HepG2 (cell line): ENCODE measurements around the gene GCHFR. TPM values are rescaled to one million over a fixed set of nuclear protein-coding genes. Genes with fewer than 3 reads are reported as not detected.
A peak's percentile ranks its signal among the peaks of the same experiment; 100 is the strongest.

Source experiments
- AGO2 ChIP-seq: fragments of 200-400 bp; formaldehyde crosslinking; optimal IDR thresholded peaks from 2 replicates; pipeline ENCODE3; 2017; ENCODE audit warnings: mild to moderate bottlenecking, low read depth, low read length, moderate library complexity
- AHDC1 ChIP-seq: sonication (generic); formaldehyde crosslinking; IDR thresholded peaks from 2 replicates; pipeline ENCODE4 v1.5.1; 2020; ENCODE audit warnings: mild to moderate bottlenecking, missing genetic modification reagents, borderline replicate concordance
- ATF1 ChIP-seq: IDR thresholded peaks from 2 replicates; pipeline ENCODE4 v1.6.1; 2016; ENCODE audit warnings: mild to moderate bottlenecking, control low read depth
- CCAR2 ChIP-seq: fragments of 200-400 bp; formaldehyde crosslinking; optimal IDR thresholded peaks from 2 replicates; pipeline ENCODE3; 2018; ENCODE audit warnings: low read depth, mild to moderate bottlenecking, low read length, moderate library complexity
- FIP1L1 ChIP-seq: fragments of 200-400 bp; formaldehyde crosslinking; IDR thresholded peaks from 2 replicates; pipeline ENCODE4 v1.6.1; 2018; ENCODE audit warnings: low read depth, mild to moderate bottlenecking, low read length, moderate library complexity, borderline replicate concordance; ENCODE audit not compliant: insufficient read depth
- PHF8 ChIP-seq: sonication (generic); formaldehyde crosslinking; IDR thresholded peaks from 2 replicates; pipeline ENCODE4 v1.5.0; 2020; ENCODE audit warnings: missing genetic modification reagents
- SP1 ChIP-seq, 2 experiments: fragments of 450-650 bp in 1 of 2; sonication (generic) in 1 of 2; formaldehyde crosslinking in 1 of 2; IDR thresholded peaks; 2 replicates each; pipeline versions ENCODE4 v1.4.0 to v1.6.1; 2016 to 2020; ENCODE audit warnings: missing genetic modification reagents in 1 of 2
- SRF ChIP-seq: IDR thresholded peaks from 2 replicates; pipeline ENCODE4 v1.6.1; 2011; ENCODE audit warnings: mild to moderate bottlenecking, low read depth, low read length, moderate library complexity
- STAT6 ChIP-seq: sonication (generic); formaldehyde crosslinking; IDR thresholded peaks from 2 replicates; pipeline ENCODE4 v1.4.0; 2020; ENCODE audit warnings: missing genetic modification reagents, mild to moderate bottlenecking, borderline replicate concordance
- ZNF337 ChIP-seq: sonication (generic); formaldehyde crosslinking; IDR thresholded peaks from 2 replicates; pipeline ENCODE4 v1.5.1; 2020; ENCODE audit warnings: missing genetic modification reagents, low read depth, mild to moderate bottlenecking, borderline replicate concordance
- ZNF431 ChIP-seq: sonication (generic); formaldehyde crosslinking; IDR thresholded peaks from 2 replicates; pipeline ENCODE4 v1.9.0; 2022; ENCODE audit warnings: missing genetic modification reagents, low read depth, mild to moderate bottlenecking, borderline replicate concordance
- ZNF788 ChIP-seq: sonication (generic); formaldehyde crosslinking; IDR thresholded peaks from 2 replicates; pipeline ENCODE4 v1.5.0; 2020; ENCODE audit warnings: mild to moderate bottlenecking, missing genetic modification reagents, borderline replicate concordance
- polyA plus RNA-seq, 8 experiments: library from polyadenylated mRNA; depleted of rRNA in 3 of 8; stranded (reverse) in 7 of 8; unstranded in 1 of 8; fragments of >200 nt; fragmentation: Illumina TruSeq in 4 of 8; extraction: Trizol in 4 of 8; gene quantifications; 2 replicates each; pipeline versions ENCODE4 v1.2.1 to v1.2.3, GENCODE V29; 2011 to 2016; ENCODE audit warnings: low read depth in 4 of 8, missing spikeins in 1 of 8, mixed read lengths in 1 of 8; ENCODE audit not compliant: insufficient read depth in 1 of 8
- total RNA-seq, 5 experiments: library from RNA; depleted of rRNA; stranded (reverse); fragments of >200 nt; fragmentation: Illumina TruSeq; extraction: Trizol; gene quantifications; 2 replicates each; pipeline ENCODE4 v1.2.3, GENCODE V29; 2016; ENCODE audit warnings: low read depth in 1 of 5
- TF ChIP-seq, protein P1 (sequence below): sonication (generic); formaldehyde crosslinking; IDR thresholded peaks from 2 replicates; pipeline ENCODE4 v1.4.0; 2020; ENCODE audit warnings: missing genetic modification reagents, mild to moderate bottlenecking, borderline replicate concordance
- TF ChIP-seq, protein P2 (sequence below): sonication (generic); formaldehyde crosslinking; IDR thresholded peaks from 2 replicates; pipeline ENCODE4 v1.4.0; 2020; ENCODE audit warnings: mild to moderate bottlenecking, missing genetic modification reagents

GCHFR gene
- total and polyA plus RNA-seq, 2 of the 13 experiments (the other 11 are each of a cell fraction or from before 2014, with no cell fraction given) = 51.5 to 92.4 TPM

DNA sequence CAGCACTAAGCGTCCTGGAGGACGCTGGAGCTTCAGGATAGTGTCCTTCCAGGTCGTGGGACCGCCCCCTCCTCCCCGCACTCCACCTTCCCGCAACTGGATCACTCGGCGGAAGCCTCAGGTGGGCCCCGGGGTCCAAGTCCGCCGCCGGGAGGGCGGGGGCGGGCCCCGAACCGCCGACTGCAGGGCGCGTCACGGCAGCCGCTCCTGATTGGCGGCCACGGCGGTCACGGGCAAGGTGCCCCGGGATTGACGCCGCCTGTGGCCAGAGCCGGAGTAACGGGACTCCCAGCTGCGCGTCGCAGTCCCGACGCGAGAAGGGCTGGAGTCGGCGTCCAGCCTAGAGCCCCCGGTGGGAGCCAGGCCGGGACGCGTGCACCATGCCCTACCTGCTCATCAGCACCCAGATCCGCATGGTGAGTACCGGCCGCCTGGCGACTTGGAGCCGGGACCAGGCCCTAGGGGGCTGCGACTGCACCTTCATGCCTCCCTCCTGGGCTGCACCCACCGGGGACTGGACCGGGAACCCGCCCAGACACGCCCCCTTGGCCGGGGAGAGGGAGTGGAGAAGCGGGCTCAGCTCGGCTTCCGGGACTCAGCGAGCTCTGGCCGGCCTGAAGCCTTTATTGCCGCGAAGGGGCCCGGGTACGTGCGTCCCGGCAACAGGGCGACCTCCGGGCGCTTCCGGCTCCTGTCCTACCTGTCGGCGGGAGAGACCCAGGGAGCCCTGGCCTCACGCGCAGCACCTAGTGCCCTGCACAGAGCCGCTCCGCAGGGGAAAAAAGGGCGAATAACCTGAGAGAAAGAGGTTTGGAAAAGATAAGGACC is at the start of gene GCHFR (continued):
- TF ChIP-seq SP1 (IDR thresholded peaks at IDR 0.05) = no peak
- no peak; the same call in 1 of the 2 replicates for TF ChIP-seq SP1 (CRISPR knock-in tag; IDR thresholded peaks at IDR 0.05)
- TF ChIP-seq STAT6 = no peak; the same call in 1 of the 2 replicates
- TF ChIP-seq, protein P1, sequence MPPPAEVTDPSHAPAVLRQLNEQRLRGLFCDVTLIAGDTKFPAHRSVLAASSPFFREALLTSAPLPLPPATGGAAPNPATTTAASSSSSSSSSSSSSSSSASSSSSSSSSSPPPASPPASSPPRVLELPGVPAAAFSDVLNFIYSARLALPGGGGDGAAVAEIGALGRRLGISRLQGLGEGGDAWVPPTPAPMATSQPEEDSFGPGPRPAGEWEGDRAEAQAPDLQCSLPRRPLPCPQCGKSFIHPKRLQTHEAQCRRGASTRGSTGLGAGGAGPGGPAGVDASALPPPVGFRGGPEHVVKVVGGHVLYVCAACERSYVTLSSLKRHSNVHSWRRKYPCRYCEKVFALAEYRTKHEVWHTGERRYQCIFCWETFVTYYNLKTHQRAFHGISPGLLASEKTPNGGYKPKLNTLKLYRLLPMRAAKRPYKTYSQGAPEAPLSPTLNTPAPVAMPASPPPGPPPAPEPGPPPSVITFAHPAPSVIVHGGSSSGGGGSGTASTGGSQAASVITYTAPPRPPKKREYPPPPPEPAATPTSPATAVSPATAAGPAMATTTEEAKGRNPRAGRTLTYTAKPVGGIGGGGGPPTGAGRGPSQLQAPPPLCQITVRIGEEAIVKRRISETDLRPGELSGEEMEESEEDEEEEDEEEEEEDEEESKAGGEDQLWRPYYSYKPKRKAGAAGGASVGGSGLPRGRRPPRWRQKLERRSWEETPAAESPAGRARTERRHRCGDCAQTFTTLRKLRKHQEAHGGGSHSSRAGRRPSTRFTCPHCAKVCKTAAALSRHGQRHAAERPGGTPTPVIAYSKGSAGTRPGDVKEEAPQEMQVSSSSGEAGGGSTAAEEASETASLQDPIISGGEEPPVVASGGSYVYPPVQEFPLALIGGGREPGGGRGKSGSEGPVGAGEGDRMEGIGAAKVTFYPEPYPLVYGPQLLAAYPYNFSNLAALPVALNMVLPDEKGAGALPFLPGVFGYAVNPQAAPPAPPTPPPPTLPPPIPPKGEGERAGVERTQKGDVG (CRISPR knock-in tag) = no peak
- TF ChIP-seq ATF1 (CRISPR knock-in tag) = no peak
- TF ChIP-seq PHF8 = peak; percentile 87
- no peak for TF ChIP-seq CCAR2
- no peak for TF ChIP-seq FIP1L1
- TF ChIP-seq, protein P2, sequence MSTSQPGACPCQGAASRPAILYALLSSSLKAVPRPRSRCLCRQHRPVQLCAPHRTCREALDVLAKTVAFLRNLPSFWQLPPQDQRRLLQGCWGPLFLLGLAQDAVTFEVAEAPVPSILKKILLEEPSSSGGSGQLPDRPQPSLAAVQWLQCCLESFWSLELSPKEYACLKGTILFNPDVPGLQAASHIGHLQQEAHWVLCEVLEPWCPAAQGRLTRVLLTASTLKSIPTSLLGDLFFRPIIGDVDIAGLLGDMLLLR (CRISPR knock-in tag) = peak; percentile 71
- peak; percentile 94 for TF ChIP-seq AGO2
- TF ChIP-seq ZNF788 (CRISPR knock-in tag) = no peak; the same call in 1 of the 2 replicates
- no peak; the same call in 1 of the 2 replicates for TF ChIP-seq ZNF337 (CRISPR knock-in tag)
- TF ChIP-seq SRF = no peak
- TF ChIP-seq AHDC1 = no peak
- 0 out of 2 replicates have a peak, but pooled peaks have one; percentile 69 for TF ChIP-seq ZNF431 (CRISPR knock-in tag)
